ENCODE measurements around the gene FES. TPM values are rescaled to one million over a fixed set of nuclear protein-coding genes. Genes with fewer than 3 reads are reported as not detected.

The FES gene
- total RNA-seq, 1 experiment from 2014 or later, result 6.7 TPM

DNA sequence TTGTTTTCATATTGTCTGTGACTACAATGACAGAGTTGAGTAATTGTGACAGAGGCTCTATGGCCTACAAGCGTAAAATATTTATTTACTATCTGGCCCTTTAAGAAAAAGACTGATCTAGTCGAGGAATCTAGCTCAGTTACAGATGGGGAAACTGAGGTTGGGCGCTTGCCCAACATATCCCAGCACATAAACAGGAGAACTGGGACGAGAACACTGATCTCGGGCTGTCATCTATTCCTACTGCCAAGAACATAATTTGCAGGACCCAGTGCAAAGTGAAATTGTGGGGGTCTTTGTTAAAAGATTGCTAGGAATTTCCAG lies 1.9 kb downstream of the FES start:
- no peaks in the 10 kb centered on the region for H3K27me3 ChIP-seq (ENCODE audit: insufficient read depth, low read length)
- no peak overlapping the region for H2BK12ac ChIP-seq (ENCODE audit: insufficient read length, low read depth, low read length)
- Mint-ChIP-seq H3K4me3 (peak overlapping the region in 1 of 2 experiments; percentile 19; a peak in 1 of 5 replicates), H3K27me3 (ENCODE audit: low read depth) (no peaks in the 10 kb centered on the region), H3K36me3 (ENCODE audit: insufficient read depth in 1 of 3, low read depth in 3 of 3) (peaks cover 0 to 10% (median 0%) of the 10 kb centered on the region in 3 experiments; a peak in 2 of 7 replicates), H3K9me3 (no peaks in the 10 kb centered on the region), H3K4me1 (peaks cover 17 to 29% of the 10 kb centered on the region in 2 experiments), H3K27ac (no peak overlapping the region)
- no peak overlapping the region for H3K23ac ChIP-seq (ENCODE audit: insufficient read length, low read depth, low read length)
- no peak overlapping the region for H4K8ac ChIP-seq (replicated peaks; ENCODE audit: insufficient read length, low read depth, low read length)
- H3K79me1 ChIP-seq (ENCODE audit: insufficient read depth, low read depth, low read length, poor library complexity, severe bottlenecking), result no peaks in the 10 kb centered on the region
- H3K4me1 ChIP-seq (ENCODE audit: insufficient read depth, low read length), result no peaks in the 10 kb centered on the region
- H2AK5ac ChIP-seq (ENCODE audit: insufficient read length, low read length), result no peak overlapping the region
- H3K4me2 ChIP-seq (ENCODE audit: insufficient read depth, insufficient read length, low read length), result no peak overlapping the region
- no peak overlapping the region for H3K27ac ChIP-seq (ENCODE audit: insufficient read length, low read depth, low read length)
- no peak overlapping the region for H3K9ac ChIP-seq (ENCODE audit: extremely low read depth, insufficient read length, low read length)
- H3K14ac ChIP-seq (ENCODE audit: insufficient read depth, low read length), result no peak overlapping the region
- H2BK120ac ChIP-seq (ENCODE audit: low read depth, low read length, poor library complexity, severe bottlenecking), result no peak overlapping the region
- no peaks in the 10 kb centered on the region for H3K9me3 ChIP-seq (ENCODE audit: control insufficient read depth, low read depth, low read length)
- TF ChIP-seq CTCF (conservative IDR thresholded peaks at IDR 0.05), result no peak
- H4K5ac ChIP-seq (ENCODE audit: insufficient read length, low read depth, low read length), result no peak overlapping the region
- H2BK20ac ChIP-seq (ENCODE audit: low read depth, low read length, poor library complexity, severe bottlenecking), result no peak overlapping the region
- H3K56ac ChIP-seq (ENCODE audit: insufficient read length, low read depth, low read length), result no peak overlapping the region
- H3K18ac ChIP-seq (ENCODE audit: insufficient read length, low read depth, low read length), result no peak overlapping the region
- H3K79me2 ChIP-seq (ENCODE audit: insufficient read depth, low read length), result no peaks in the 10 kb centered on the region
- no peak overlapping the region for H3K4ac ChIP-seq (ENCODE audit: low read depth, low read length)
- H3T11ph ChIP-seq (ENCODE audit: low read length), result no peak overlapping the region
- no peak for DNase-seq
- no peak overlapping the region for H2AFZ ChIP-seq (ENCODE audit: low read length)
- no peak overlapping the region for H4K91ac ChIP-seq (ENCODE audit: insufficient read length, low read depth, low read length)
- H3K23me2 ChIP-seq (ENCODE audit: insufficient read length, low read depth, low read length, poor library complexity, severe bottlenecking), result peaks cover 7% of the 10 kb centered on the region
- WGBS (ENCODE audit: extremely low coverage, insufficient read length, low lambda C conversion rate), result no CpG with 5 or more reads among the region's 5 CpGs
- H2BK5ac ChIP-seq (ENCODE audit: insufficient read length, low read length), result no peak overlapping the region
- no peak overlapping the region for H2BK15ac ChIP-seq (ENCODE audit: low read depth, low read length)
- no peaks in the 10 kb centered on the region for H4K20me1 ChIP-seq (ENCODE audit: control insufficient read depth, insufficient read depth, insufficient read length)

Data from H9 (cell line).